GM12878 (cell line): ENCODE data around the gene TIGAR. TPM values are rescaled to one million over a fixed set of nuclear protein-coding genes. Genes with fewer than 3 reads are reported as not detected.

Experiments
- CBX5 ChIP-seq: sonication (generic); IDR thresholded peaks from 2 replicates; pipeline ENCODE4 v1.6.1; 2016; ENCODE audit warnings: low read depth, moderate library complexity, mild to moderate bottlenecking, inconsistent platforms
- HDGF ChIP-seq: fragments of 450-650 bp; IDR thresholded peaks from 2 replicates; pipeline ENCODE4 v1.6.1; 2016; ENCODE audit warnings: antibody characterized with exemption
- JUND ChIP-seq: IDR thresholded peaks from 2 replicates; pipeline ENCODE4 v1.6.1; 2012; ENCODE audit warnings: low read depth, mild to moderate bottlenecking, low read length, improper control_type of control experiment, moderate library complexity
- MYB ChIP-seq: fragments of 150-350 bp; IDR thresholded peaks from 2 replicates; pipeline ENCODE4 v1.6.1; 2014; ENCODE audit warnings: mild to moderate bottlenecking, low read depth, low read length, borderline replicate concordance
- MYC ChIP-seq: IDR thresholded peaks from 2 replicates; pipeline ENCODE4 v1.6.1; 2011; ENCODE audit warnings: mild to moderate bottlenecking, low read length, moderate library complexity, inconsistent platforms; ENCODE audit not compliant: insufficient read depth, insufficient replicate concordance, insufficient read length, severe bottlenecking
- NFYA ChIP-seq: IDR thresholded peaks from 2 replicates; pipeline ENCODE4 v1.6.1; 2011; ENCODE audit warnings: low read depth, mild to moderate bottlenecking, low read length, improper control_type of control experiment, borderline replicate concordance
- RFX5 ChIP-seq: IDR thresholded peaks from 2 replicates; pipeline ENCODE4 v1.6.1; 2011; ENCODE audit warnings: low read depth, low read length, improper control_type of control experiment
- TARDBP ChIP-seq: IDR thresholded peaks from 2 replicates; pipeline ENCODE4 v1.6.1; 2016; ENCODE audit warnings: borderline replicate concordance
- polyA plus RNA-seq, 11 experiments: library from polyadenylated mRNA; depleted of rRNA in 4 of 11; unstranded in 6 of 11; stranded (reverse) in 5 of 11; fragments of >200 nt; fragmentation: Nextera tagmentation in 4 of 11; fragmentation: Illumina TruSeq in 1 of 11; extraction: Ambion mirVana in 4 of 11; extraction: Trizol in 1 of 11; gene quantifications; 1 replicate in 1 of 11; 2 replicates in 10 of 11; pipeline versions ENCODE4 v1.2.1 to v1.2.3, GENCODE V29; 2011 to 2016; ENCODE audit warnings: inconsistent platforms in 2 of 11, missing spikeins in 2 of 11, low read depth in 1 of 11
- total RNA-seq, 4 experiments: library from RNA; depleted of rRNA in 3 of 4; stranded (reverse); fragments of >200 nt in 3 of 4; fragmentation: Illumina TruSeq in 1 of 4; extraction: Trizol in 1 of 4; gene quantifications; 2 replicates each; pipeline versions ENCODE4 v1.2.1 to v1.2.3, GENCODE V29; 2013 to 2021
- TF ChIP-seq, protein P1 (sequence below): fragments of 450-650 bp; formaldehyde crosslinking; IDR thresholded peaks from 2 replicates; pipeline ENCODE4 v1.4.0; 2020; ENCODE audit warnings: mild to moderate bottlenecking, moderate library complexity
- TF ChIP-seq, protein P2 (sequence below): fragments of 450-650 bp; IDR thresholded peaks from 2 replicates; pipeline ENCODE4 v1.6.1; 2017; ENCODE audit warnings: mild to moderate bottlenecking
- TF ChIP-seq, protein P3 (sequence below): fragments of 450-650 bp; IDR thresholded peaks from 2 replicates; pipeline ENCODE4 v1.6.1; 2017; ENCODE audit warnings: mild to moderate bottlenecking, low read depth, inconsistent platforms; ENCODE audit not compliant: poor library complexity, severe bottlenecking

TIGAR gene
- total and polyA plus RNA-seq, 10 of the 15 experiments (the other 5 are each of a cell fraction or from before 2014, with no cell fraction given), result 7.6 to 45.7 (median 16.5) TPM

DNA sequence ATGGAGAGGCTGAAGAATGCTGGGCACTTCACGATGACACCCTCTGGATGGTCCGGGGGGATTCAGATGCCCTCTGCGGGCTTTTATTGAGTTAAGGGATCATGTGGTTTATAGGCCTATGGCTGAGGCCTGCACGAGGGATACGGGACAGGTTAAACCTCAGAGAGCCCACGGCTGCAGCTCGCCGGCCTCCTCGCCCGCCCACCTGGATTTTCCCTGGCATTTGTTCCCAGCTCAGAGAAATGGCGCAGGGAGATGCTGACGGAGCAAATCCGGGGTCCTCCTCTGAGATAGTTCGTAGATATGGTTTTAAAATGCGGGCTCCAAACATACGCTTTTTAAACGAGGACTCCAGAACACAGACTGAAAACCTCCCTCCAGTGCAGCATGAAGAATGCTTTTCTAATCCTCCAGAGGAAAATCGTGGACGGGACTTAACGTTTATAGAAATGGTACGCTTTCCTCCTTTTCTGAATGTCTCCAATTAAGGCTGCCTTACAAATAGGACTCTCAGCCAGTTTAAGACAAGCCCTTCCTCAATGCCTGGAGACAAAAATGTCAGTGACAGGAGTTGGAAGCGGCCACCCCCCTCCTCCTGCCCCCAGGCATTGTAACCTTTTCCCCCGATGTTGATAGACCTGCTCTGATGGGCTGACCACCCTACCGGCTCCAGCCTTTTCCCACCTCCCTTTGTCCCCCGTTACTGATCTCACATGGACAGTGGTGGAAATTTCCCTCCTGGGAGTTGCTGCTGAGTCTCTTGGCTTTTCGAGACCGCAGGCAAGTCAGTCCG is 30.8 kb upstream of the TIGAR start (continued):
- TF ChIP-seq MYC, result no peak
- TF ChIP-seq JUND, result no peak
- no peak for TF ChIP-seq HDGF
- TF ChIP-seq NFYA, result no peak
- TF ChIP-seq RFX5, result no peak
- TF ChIP-seq MYB, result no peak
- TF ChIP-seq, protein P1, sequence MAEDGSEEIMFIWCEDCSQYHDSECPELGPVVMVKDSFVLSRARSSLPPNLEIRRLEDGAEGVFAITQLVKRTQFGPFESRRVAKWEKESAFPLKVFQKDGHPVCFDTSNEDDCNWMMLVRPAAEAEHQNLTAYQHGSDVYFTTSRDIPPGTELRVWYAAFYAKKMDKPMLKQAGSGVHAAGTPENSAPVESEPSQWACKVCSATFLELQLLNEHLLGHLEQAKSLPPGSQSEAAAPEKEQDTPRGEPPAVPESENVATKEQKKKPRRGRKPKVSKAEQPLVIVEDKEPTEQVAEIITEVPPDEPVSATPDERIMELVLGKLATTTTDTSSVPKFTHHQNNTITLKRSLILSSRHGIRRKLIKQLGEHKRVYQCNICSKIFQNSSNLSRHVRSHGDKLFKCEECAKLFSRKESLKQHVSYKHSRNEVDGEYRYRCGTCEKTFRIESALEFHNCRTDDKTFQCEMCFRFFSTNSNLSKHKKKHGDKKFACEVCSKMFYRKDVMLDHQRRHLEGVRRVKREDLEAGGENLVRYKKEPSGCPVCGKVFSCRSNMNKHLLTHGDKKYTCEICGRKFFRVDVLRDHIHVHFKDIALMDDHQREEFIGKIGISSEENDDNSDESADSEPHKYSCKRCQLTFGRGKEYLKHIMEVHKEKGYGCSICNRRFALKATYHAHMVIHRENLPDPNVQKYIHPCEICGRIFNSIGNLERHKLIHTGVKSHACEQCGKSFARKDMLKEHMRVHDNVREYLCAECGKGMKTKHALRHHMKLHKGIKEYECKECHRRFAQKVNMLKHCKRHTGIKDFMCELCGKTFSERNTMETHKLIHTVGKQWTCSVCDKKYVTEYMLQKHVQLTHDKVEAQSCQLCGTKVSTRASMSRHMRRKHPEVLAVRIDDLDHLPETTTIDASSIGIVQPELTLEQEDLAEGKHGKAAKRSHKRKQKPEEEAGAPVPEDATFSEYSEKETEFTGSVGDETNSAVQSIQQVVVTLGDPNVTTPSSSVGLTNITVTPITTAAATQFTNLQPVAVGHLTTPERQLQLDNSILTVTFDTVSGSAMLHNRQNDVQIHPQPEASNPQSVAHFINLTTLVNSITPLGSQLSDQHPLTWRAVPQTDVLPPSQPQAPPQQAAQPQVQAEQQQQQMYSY (CRISPR knock-in tag), result no peak
- TF ChIP-seq, protein P2, sequence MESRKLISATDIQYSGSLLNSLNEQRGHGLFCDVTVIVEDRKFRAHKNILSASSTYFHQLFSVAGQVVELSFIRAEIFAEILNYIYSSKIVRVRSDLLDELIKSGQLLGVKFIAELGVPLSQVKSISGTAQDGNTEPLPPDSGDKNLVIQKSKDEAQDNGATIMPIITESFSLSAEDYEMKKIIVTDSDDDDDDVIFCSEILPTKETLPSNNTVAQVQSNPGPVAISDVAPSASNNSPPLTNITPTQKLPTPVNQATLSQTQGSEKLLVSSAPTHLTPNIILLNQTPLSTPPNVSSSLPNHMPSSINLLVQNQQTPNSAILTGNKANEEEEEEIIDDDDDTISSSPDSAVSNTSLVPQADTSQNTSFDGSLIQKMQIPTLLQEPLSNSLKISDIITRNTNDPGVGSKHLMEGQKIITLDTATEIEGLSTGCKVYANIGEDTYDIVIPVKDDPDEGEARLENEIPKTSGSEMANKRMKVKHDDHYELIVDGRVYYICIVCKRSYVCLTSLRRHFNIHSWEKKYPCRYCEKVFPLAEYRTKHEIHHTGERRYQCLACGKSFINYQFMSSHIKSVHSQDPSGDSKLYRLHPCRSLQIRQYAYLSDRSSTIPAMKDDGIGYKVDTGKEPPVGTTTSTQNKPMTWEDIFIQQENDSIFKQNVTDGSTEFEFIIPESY, result no peak
- no peak for TF ChIP-seq TARDBP
- TF ChIP-seq CBX5, result no peak
- TF ChIP-seq, protein P3, sequence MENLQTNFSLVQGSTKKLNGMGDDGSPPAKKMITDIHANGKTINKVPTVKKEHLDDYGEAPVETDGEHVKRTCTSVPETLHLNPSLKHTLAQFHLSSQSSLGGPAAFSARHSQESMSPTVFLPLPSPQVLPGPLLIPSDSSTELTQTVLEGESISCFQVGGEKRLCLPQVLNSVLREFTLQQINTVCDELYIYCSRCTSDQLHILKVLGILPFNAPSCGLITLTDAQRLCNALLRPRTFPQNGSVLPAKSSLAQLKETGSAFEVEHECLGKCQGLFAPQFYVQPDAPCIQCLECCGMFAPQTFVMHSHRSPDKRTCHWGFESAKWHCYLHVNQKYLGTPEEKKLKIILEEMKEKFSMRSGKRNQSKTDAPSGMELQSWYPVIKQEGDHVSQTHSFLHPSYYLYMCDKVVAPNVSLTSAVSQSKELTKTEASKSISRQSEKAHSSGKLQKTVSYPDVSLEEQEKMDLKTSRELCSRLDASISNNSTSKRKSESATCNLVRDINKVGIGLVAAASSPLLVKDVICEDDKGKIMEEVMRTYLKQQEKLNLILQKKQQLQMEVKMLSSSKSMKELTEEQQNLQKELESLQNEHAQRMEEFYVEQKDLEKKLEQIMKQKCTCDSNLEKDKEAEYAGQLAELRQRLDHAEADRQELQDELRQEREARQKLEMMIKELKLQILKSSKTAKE, result no peak
